OCI-LY3 (cell line): ENCODE data around the gene METTL8.
"Not testable (repeated sequence)": the region's sequence is repeated elsewhere in the genome, so short reads cannot be mapped to it uniquely, and the experiment has no call there.

Experiments
- H2AFZ ChIP-seq: fragments of 200-600, 300-600 bp; shearing (Covaris generic); 2 replicates; pipeline ENCODE4 v1.6.0; 2014; ENCODE audit warnings: antibody characterized with exemption, low read depth, low read length
- H3K27ac ChIP-seq: fragments of 200-600, 300-600 bp; sonication (generic); 2 replicates; pipeline ENCODE4 v1.5.1; 2014; ENCODE audit warnings: mild to moderate bottlenecking, low read length, moderate library complexity, mixed read lengths
- H3K27me3 ChIP-seq: fragments of 200-600, 300-600 bp; sonication (generic); 2 replicates; pipeline ENCODE4 v1.6.1; 2014; ENCODE audit warnings: low read depth, low read length, mixed read lengths
- H3K36me3 ChIP-seq: fragments of 200-600, 300-600 bp; sonication (generic); replicated peaks from 2 replicates; pipeline ENCODE3; 2014; ENCODE audit warnings: low read depth, low read length, mixed read lengths
- H3K4me1 ChIP-seq: fragments of 300-600, 200-600 bp; sonication (generic); 2 replicates; pipeline ENCODE4 v1.6.1; 2014; ENCODE audit warnings: low read length, mixed read lengths
- H3K4me2 ChIP-seq: fragments of 200-600, 300-600 bp; sonication (generic); 2 replicates; pipeline ENCODE4 v1.6.1; 2014; ENCODE audit warnings: low read length, mixed read lengths
- H3K4me3 ChIP-seq: fragments of 300-600, 200-600 bp; sonication (generic); 2 replicates; pipeline ENCODE4 v1.5.1; 2014; ENCODE audit warnings: antibody characterized with exemption, mild to moderate bottlenecking, low read length, moderate library complexity
- H3K79me2 ChIP-seq: fragments of 300-600, 200-600 bp; shearing (Covaris generic); 2 replicates; pipeline ENCODE4 v1.6.1; 2014; ENCODE audit warnings: mild to moderate bottlenecking, low read length, mixed read lengths
- H3K9ac ChIP-seq: fragments of 300-600, 200-600 bp; shearing (Covaris generic); 2 replicates; pipeline ENCODE4 v1.6.0; 2014; ENCODE audit warnings: mild to moderate bottlenecking, low read length, moderate library complexity
- H3K9me3 ChIP-seq: fragments of 200-600, 300-600 bp; shearing (Covaris generic); 2 replicates; pipeline ENCODE4 v1.6.1; 2014; ENCODE audit warnings: low read length, mixed read lengths; ENCODE audit not compliant: insufficient read depth
- H4K20me1 ChIP-seq: fragments of 200-600, 300-600 bp; sonication (generic); 2 replicates; pipeline ENCODE4 v1.6.1; 2016; ENCODE audit warnings: low read length, mixed read lengths; ENCODE audit not compliant: insufficient read depth
- EZH2phosphoT487 ChIP-seq: fragments of 200-600 bp; shearing (Covaris generic); IDR thresholded peaks from 2 replicates; pipeline ENCODE4 v1.6.1; 2018; ENCODE audit warnings: antibody characterized with exemption, mixed run types, low read depth
- TF ChIP-seq, protein P1 (sequence below): fragments of 200-600, 300-600 bp; sonication (generic); IDR thresholded peaks from 2 replicates; pipeline ENCODE4 v1.5.1; 2014; ENCODE audit warnings: antibody characterized with exemption, low read length, low read depth

The METTL8 gene

DNA sequence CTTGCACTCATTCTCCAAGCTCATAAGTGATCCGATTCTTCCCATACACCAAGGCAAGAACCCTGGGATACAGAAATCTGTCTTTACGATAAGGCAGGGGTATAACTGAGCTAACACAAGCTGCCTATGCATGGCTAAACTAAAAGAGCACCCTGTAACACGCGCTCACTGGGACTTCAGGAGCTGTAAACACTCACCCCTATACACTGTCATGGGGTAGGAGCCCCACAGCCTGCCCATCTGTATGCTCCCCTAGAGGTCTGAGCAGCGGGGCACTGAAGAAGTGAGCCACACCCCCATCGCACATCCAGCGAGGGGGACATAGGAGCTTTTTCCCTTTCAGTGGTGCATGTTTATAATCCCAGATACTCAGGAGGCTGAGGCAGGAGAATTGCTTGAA lies 46.7 kb downstream of the METTL8 start:
- Histone ChIP-seq H3K27ac (no peak overlapping the region), H3K79me2 (no peaks in the 10 kb centered on the region), H3K4me3 (no peak overlapping the region), H3K4me2 (no peak overlapping the region), H3K27me3 (no peaks in the 10 kb centered on the region), H3K9me3 (no peaks in the 10 kb centered on the region), H2AFZ (no peak overlapping the region), H3K9ac (no peak overlapping the region), H3K4me1 (no peaks in the 10 kb centered on the region), H4K20me1 (no peaks in the 10 kb centered on the region), H3K36me3 (no peaks in the 10 kb centered on the region)
- TF ChIP-seq, protein P1, sequence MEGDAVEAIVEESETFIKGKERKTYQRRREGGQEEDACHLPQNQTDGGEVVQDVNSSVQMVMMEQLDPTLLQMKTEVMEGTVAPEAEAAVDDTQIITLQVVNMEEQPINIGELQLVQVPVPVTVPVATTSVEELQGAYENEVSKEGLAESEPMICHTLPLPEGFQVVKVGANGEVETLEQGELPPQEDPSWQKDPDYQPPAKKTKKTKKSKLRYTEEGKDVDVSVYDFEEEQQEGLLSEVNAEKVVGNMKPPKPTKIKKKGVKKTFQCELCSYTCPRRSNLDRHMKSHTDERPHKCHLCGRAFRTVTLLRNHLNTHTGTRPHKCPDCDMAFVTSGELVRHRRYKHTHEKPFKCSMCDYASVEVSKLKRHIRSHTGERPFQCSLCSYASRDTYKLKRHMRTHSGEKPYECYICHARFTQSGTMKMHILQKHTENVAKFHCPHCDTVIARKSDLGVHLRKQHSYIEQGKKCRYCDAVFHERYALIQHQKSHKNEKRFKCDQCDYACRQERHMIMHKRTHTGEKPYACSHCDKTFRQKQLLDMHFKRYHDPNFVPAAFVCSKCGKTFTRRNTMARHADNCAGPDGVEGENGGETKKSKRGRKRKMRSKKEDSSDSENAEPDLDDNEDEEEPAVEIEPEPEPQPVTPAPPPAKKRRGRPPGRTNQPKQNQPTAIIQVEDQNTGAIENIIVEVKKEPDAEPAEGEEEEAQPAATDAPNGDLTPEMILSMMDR, result no peak
- TF ChIP-seq EZH2phosphoT487, result no peak

DNA sequence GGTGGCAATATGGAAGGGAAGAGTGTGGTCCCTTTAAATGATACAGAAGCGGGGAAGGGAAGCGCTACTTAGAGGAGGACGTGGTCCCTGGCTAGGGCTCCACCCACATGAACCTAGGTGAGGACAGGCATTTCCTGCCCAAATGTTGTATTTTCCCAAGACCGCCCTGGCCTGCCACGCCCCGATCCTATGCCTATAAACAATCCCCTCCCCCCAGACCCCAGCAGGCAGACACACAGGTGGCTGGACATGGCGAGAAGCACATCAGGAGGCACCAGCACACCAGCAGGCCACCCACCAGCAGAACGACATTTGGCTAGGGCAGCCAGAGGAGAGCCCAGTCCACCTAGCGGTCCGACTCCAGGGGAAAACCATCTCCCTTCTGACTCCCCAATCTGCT lies 47.2 kb downstream of the METTL8 start:
- no peaks in the 10 kb centered on the region for H3K79me2 ChIP-seq
- TF ChIP-seq, protein P1, result no peak
- no peak for TF ChIP-seq EZH2phosphoT487
- H2AFZ ChIP-seq, result no peak overlapping the region
- H3K4me2 ChIP-seq, result no peak overlapping the region
- no peak overlapping the region for H3K4me3 ChIP-seq
- no peak overlapping the region for H3K27ac ChIP-seq
- H4K20me1 ChIP-seq, result no peaks in the 10 kb centered on the region
- no peaks in the 10 kb centered on the region for H3K4me1 ChIP-seq
- H3K9me3 ChIP-seq, result no peaks in the 10 kb centered on the region
- H3K9ac ChIP-seq, result no peak overlapping the region
- H3K36me3 ChIP-seq, result no peaks in the 10 kb centered on the region
- no peaks in the 10 kb centered on the region for H3K27me3 ChIP-seq

DNA sequence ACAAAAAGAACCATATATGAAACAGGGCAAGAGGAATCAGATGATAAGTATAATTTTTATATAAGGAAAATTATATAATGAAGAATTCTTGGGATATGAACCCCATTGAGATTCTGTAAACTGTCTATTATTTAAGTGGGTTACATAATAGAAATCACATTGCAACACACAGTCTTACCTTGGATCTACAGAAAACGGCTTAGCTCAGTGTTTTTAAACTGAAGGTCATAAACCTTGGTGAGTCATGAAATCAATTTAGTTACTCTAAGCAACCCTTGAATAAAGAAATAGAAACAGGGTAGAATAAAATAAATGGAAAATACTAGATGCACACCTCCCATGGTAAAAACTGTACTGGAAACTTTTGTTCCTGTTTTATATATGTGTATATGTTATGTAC lies 50.7 kb downstream of the METTL8 start:
- Histone ChIP-seq H3K9me3 (no peaks in the 10 kb centered on the region), H3K4me3 (no peak overlapping the region), H4K20me1 (no peaks in the 10 kb centered on the region), H3K27ac (no peak overlapping the region), H3K36me3 (no peaks in the 10 kb centered on the region), H2AFZ (no peak overlapping the region), H3K4me1 (no peaks in the 10 kb centered on the region), H3K27me3 (no peaks in the 10 kb centered on the region), H3K4me2 (no peak overlapping the region), H3K9ac (no peak overlapping the region), H3K79me2 (no peaks in the 10 kb centered on the region)
- TF ChIP-seq, protein P1, result no peak
- no peak for TF ChIP-seq EZH2phosphoT487

DNA sequence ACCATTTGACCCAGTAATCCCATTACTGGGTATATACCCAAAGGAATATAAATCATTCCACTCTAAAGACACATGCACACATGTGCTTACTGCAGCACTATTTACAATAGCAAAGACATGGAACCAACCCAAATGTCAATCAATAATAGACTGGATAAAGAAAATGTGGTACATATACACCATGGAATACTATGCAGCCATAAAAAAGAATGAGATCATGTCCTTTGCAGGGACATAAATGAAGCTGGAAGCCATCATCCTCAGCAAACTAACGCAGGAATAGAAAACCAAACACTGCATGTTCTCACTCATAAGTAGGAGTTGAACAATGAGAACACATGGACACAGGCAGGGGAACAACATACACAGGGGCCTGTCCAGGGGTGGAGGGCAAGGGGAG lies 51.6 kb downstream of the METTL8 start:
- H2AFZ ChIP-seq, H4K20me1 ChIP-seq, H3K9me3 ChIP-seq, H3K36me3 ChIP-seq, H3K4me1 ChIP-seq, H3K4me3 ChIP-seq, H3K79me2 ChIP-seq, H3K9ac ChIP-seq, H3K4me2 ChIP-seq, H3K27ac ChIP-seq, H3K27me3 ChIP-seq: not testable (repeated sequence)

DNA sequence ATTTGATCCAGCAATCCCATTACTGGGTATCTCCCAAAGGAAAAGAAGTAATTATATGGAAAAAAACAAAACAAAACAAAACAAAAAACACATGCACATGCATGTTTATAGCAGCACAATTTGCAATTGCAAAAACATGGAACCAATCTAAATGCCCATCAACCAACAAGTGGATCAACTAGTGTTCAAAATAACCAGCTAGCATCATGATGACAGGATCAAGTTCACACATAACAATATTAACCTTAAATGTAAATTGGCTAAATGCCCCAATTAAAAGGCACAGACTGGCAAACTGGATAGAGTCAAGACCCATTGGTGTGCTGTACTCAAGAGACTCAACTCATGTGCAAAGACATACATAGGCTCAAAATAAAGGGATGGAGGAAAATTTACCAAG lies 55.9 kb downstream of the METTL8 start:
- H3K4me1 ChIP-seq, H3K9ac ChIP-seq, H3K27ac ChIP-seq, H3K27me3 ChIP-seq, H3K36me3 ChIP-seq, H4K20me1 ChIP-seq, H3K4me2 ChIP-seq, H3K79me2 ChIP-seq, H3K9me3 ChIP-seq, H2AFZ ChIP-seq, H3K4me3 ChIP-seq: not testable (repeated sequence)
